H1 (cell line): ENCODE measurements around the gene DPP10. TPM values are rescaled to one million over a fixed set of nuclear protein-coding genes. Genes with fewer than 3 reads are reported as not detected.

Experiments used
- CBX8 ChIP-seq: fragments of 300-800, 300-1000 bp; sonication (generic); IDR thresholded peaks from 2 replicates; pipeline ENCODE4 v1.7.1; 2016; ENCODE audit warnings: low read depth, low read length, borderline replicate concordance
- CEBPB ChIP-seq: IDR thresholded peaks from 2 replicates; pipeline ENCODE4 v1.6.1; 2012; ENCODE audit warnings: low read depth, low read length
- CHD1 ChIP-seq: IDR thresholded peaks from 2 replicates; pipeline ENCODE4 v1.6.1; 2012; ENCODE audit warnings: low read depth, low read length, improper control_type of control experiment
- FOSL1 ChIP-seq: IDR thresholded peaks from 2 replicates; pipeline ENCODE4 v1.6.1; 2011; ENCODE audit warnings: mild to moderate bottlenecking, low read depth, low read length, moderate library complexity; ENCODE audit not compliant: insufficient read depth
- POLR2A ChIP-seq, 2 experiments: IDR thresholded peaks; 1 replicate in 1 of 2; 2 replicates in 1 of 2; pipeline ENCODE4 v1.6.1; 2011; ENCODE audit warnings: low read depth in 2 of 2, low read length in 2 of 2, mild to moderate bottlenecking in 2 of 2; ENCODE audit errors: control extremely low read depth in 1 of 2
- POLR2AphosphoS5 ChIP-seq: IDR thresholded peaks from 2 replicates; pipeline ENCODE4 v1.6.1; 2011; ENCODE audit warnings: low read depth, low read length
- RAD21 ChIP-seq, 2 experiments: IDR thresholded peaks in 1 of 2; conservative IDR thresholded peaks in 1 of 2; 2 replicates each; pipeline ENCODE4 v1.6.1; 2011; ENCODE audit warnings: low read depth in 2 of 2, low read length in 2 of 2, improper control_type of control experiment in 1 of 2, inconsistent platforms in 1 of 2, mild to moderate bottlenecking in 1 of 2, moderate library complexity in 1 of 2
- SIRT6 ChIP-seq: IDR thresholded peaks from one replicate; pipeline ENCODE4 v1.7.1; 2012; ENCODE audit warnings: low read length, inconsistent platforms
- SRF ChIP-seq: IDR thresholded peaks from 2 replicates; pipeline ENCODE4 v1.6.1; 2011; ENCODE audit warnings: mild to moderate bottlenecking, low read depth, low read length, moderate library complexity
- TCF12 ChIP-seq: IDR thresholded peaks from 2 replicates; pipeline ENCODE4 v1.6.1; 2011; ENCODE audit warnings: low read depth, mild to moderate bottlenecking, low read length
- polyA plus RNA-seq, 7 experiments: library from polyadenylated mRNA; depleted of rRNA in 3 of 7; stranded (reverse) in 5 of 7; unstranded in 2 of 7; fragments of >200 nt in 5 of 7; fragments of 200-250 nt in 2 of 7; gene quantifications; 1 replicate in 5 of 7; 2 replicates in 1 of 7; 4 replicates in 1 of 7; pipeline versions ENCODE4 v1.2.1 to v1.2.3, GENCODE V29; 2011 to 2013; ENCODE audit warnings: missing spikeins in 2 of 7, mixed read lengths in 2 of 7
- total RNA-seq: library from RNA; stranded (reverse); fragmentation: NEBNext Ultra II Directional; extraction: Animal tissue kit (Norgen Biotek cat#: 25700); gene quantifications from 2 replicates; pipeline ENCODE4 v1.2.1, GENCODE V29; 2021

Gene DPP10
- total and polyA plus RNA-seq, 2 of the 8 experiments (the other 6 are each of a cell fraction or from before 2014, with no cell fraction given): 3.3 to 7.2 TPM

- TF ChIP-seq RAD21 (IDR thresholded peaks at IDR 0.05 in 1 of 2, conservative IDR thresholded peaks at IDR 0.05 in 1 of 2; ENCODE audit: low read depth in 2 of 2, low read length in 2 of 2) (no peak), TCF12 (no peak), SIRT6 (no peak), POLR2A (IDR thresholded peaks at IDR 0.05; ENCODE audit: control extremely low read depth in 1 of 2, low read depth in 2 of 2, low read length in 2 of 2) (no peak), CEBPB (no peak), SRF (no peak), CBX8 (no peak), POLR2AphosphoS5 (no peak), FOSL1 (no peak), CHD1 (no peak)
Observed at GRCh38 chr2:114517580-114517979, 75.1 kb downstream of the DPP10 start (continued).
